ENCODE data around the gene TSPEAR. TPM values are rescaled to one million over a fixed set of nuclear protein-coding genes. Genes with fewer than 3 reads are reported as not detected.
A peak's percentile ranks its signal among the peaks of the same experiment; 100 is the strongest.

Gene TSPEAR
- total RNA-seq, 2 experiments from 2014 or later = not detected

DNA sequence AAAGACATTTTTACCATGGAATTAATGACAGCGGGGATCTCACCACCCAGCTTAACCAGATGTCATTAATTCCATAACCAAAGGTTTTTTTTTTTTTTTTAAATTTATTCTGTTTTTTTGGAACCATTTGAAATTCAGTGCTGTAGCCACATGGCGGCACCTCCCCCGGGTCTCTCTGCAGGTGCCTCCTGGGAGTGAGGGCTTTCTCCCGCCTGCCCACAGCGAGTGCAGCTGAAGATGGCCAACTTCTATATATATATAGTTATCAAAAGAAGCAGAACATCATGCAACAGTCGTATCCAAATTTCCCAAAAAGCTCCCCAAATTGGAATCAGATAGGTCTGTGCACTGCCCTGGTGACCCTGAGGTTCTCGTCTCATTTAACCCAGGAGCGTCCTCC, 95.9 kb downstream of the TSPEAR start:
- intact Hi-C loops (cut with DNase I, micrococcal nuclease) = loop anchor here (5.0 to 10.0 kb wide), 3 partner anchors 37 to 107 kb away; partner anchors contain the start of genes KRTAP10-1 (in 1 of the 2) and KRTAP12-4 (in 1 of the 2)

DNA sequence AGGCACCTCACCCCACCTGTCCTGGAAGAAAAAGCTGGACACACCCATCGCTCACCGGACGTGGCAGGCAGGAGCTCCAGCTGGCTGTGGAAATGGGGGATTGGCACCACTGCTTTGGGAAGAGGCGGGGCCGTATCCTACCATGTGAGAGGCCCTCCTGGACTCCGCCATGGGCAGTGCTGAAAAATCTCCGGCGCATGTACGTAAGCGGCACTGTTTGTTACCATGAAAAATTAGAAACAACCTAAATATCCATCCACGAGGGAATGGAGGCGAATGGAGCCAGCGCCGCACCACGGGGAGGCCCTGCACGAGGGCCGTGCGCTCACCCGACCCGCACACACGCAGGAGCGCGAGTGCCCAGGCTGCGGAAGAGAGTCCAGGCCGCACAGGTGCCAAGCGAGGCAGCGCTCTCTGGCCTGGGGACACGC, 96.4 kb downstream of the TSPEAR start:
- H3K27ac ChIP-seq (ENCODE audit: low read depth in 1 of 2, low read length in 2 of 2) = no peak overlapping the region
- no peak for DNase-seq
- Mint-ChIP-seq H3K27me3 (no peaks in the 10 kb centered on the region), H3K4me1 (ENCODE audit: low read depth) (peaks cover 44% of the 10 kb centered on the region), H3K27ac (peak overlapping the region; percentile 38), H3K36me3 (ENCODE audit: low read depth) (peaks cover 15% of the 10 kb centered on the region), H3K9me3 (peaks cover 10% of the 10 kb centered on the region), H3K4me3 (no peak overlapping the region)
- intact Hi-C loops (cut with DNase I, micrococcal nuclease) = loop anchor here (5.0 to 10.0 kb wide), 3 partner anchors 37 to 107 kb away; partner anchors contain the start of genes KRTAP10-1 (in 1 of the 2) and KRTAP12-4 (in 1 of the 2)
- peaks cover 42% of the 10 kb centered on the region for H3K4me1 ChIP-seq (ENCODE audit: insufficient read depth, low read length)
- ChIA-PET POLR2A (no interaction called here), CTCF (no interaction called here)
- no peaks in the 10 kb centered on the region for H3K36me3 ChIP-seq (ENCODE audit: insufficient read depth, low read length)
- ATAC-seq (ENCODE audit: poor library complexity) = no peak
- TF ChIP-seq CTCF (IDR thresholded peaks at IDR 0.05) = no peak
- H3K9me3 ChIP-seq (ENCODE audit: control insufficient read depth in 1 of 2, insufficient read depth in 1 of 2, low read length in 2 of 2) = peaks cover 22 to 25% of the 10 kb centered on the region in 2 experiments
- H3K4me3 ChIP-seq (ENCODE audit: low read length) = no peak overlapping the region
- H3K27me3 ChIP-seq (ENCODE audit: control insufficient read depth in 1 of 2, insufficient read depth in 2 of 2, low read length in 2 of 2) = no peaks in the 10 kb centered on the region

More for the DNA sequence above, 95.9 kb downstream of the TSPEAR start:
- Histone ChIP-seq H3K4me1 (ENCODE audit: insufficient read depth, low read length) (peaks cover 42% of the 10 kb centered on the region), H3K27me3 (ENCODE audit: control insufficient read depth in 1 of 2, insufficient read depth in 2 of 2, low read length in 2 of 2) (no peaks in the 10 kb centered on the region), H3K36me3 (ENCODE audit: insufficient read depth, low read length) (no peaks in the 10 kb centered on the region), H3K27ac (ENCODE audit: low read depth in 1 of 2, low read length in 2 of 2) (no peak overlapping the region), H3K9me3 (ENCODE audit: control insufficient read depth in 1 of 2, insufficient read depth in 1 of 2, low read length in 2 of 2) (peaks cover 20 to 21% of the 10 kb centered on the region in 2 experiments), H3K4me3 (ENCODE audit: low read length) (no peak overlapping the region)
- H3K9me3 Mint-ChIP-seq = peaks cover 12% of the 10 kb centered on the region
- no peak overlapping the region for H3K27ac Mint-ChIP-seq
- peaks cover 48% of the 10 kb centered on the region for H3K4me1 Mint-ChIP-seq (ENCODE audit: low read depth)
- H3K36me3 Mint-ChIP-seq (ENCODE audit: low read depth) = peaks cover 19% of the 10 kb centered on the region
- DNase-seq (no peak), ATAC-seq (ENCODE audit: poor library complexity) (no peak)
- ChIA-PET POLR2A (no interaction called here), CTCF (no interaction called here)
- no peaks in the 10 kb centered on the region for H3K27me3 Mint-ChIP-seq
- H3K4me3 Mint-ChIP-seq = no peak overlapping the region
- no peak for TF ChIP-seq CTCF (IDR thresholded peaks at IDR 0.05)

- ATAC-seq (ENCODE audit: poor library complexity) (no peak), DNase-seq (no peak)
- no peak for TF ChIP-seq CTCF (IDR thresholded peaks at IDR 0.05)
- H3K27me3 ChIP-seq (ENCODE audit: control insufficient read depth in 1 of 2, insufficient read depth in 2 of 2, low read length in 2 of 2) = no peaks in the 10 kb centered on the region
- Mint-ChIP-seq H3K4me1 (ENCODE audit: low read depth) (peaks cover 36% of the 10 kb centered on the region), H3K27me3 (no peaks in the 10 kb centered on the region), H3K9me3 (peaks cover 9% of the 10 kb centered on the region), H3K4me3 (no peak overlapping the region), H3K27ac (peak overlapping the region; percentile 38), H3K36me3 (ENCODE audit: low read depth) (peaks cover 8% of the 10 kb centered on the region)
- peaks cover 37% of the 10 kb centered on the region for H3K4me1 ChIP-seq (ENCODE audit: insufficient read depth, low read length)
- ChIA-PET CTCF (no interaction called here), POLR2A (no interaction called here)
- intact Hi-C loops (cut with DNase I, micrococcal nuclease) = loop anchor here in 1 of 2 experiments (10.0 kb wide), 1 partner anchor 69 kb away; the partner anchor contains the start of gene KRTAP10-1
- H3K9me3 ChIP-seq (ENCODE audit: control insufficient read depth in 1 of 2, insufficient read depth in 1 of 2, low read length in 2 of 2) = peaks cover 22 to 27% of the 10 kb centered on the region in 2 experiments
- no peak overlapping the region for H3K4me3 ChIP-seq (ENCODE audit: low read length)
- H3K27ac ChIP-seq (ENCODE audit: low read depth in 1 of 2, low read length in 2 of 2) = no peak overlapping the region
- no peaks in the 10 kb centered on the region for H3K36me3 ChIP-seq (ENCODE audit: insufficient read depth, low read length)
Observed at GRCh38 chr21:44614161-44614631, 97.2 kb downstream of the TSPEAR start.
